Lung (tissue), 12 donors: ENCODE measurements around the gene MRGPRX4. TPM values are rescaled to one million over a fixed set of nuclear protein-coding genes. Genes with fewer than 3 reads are reported as not detected.

Experiments used
- ATAC-seq: fragments of 200-7000 bp; cut with Tn5 transposase; one replicate; pipeline ENCODE4 v1.9.1; 2020; ENCODE audit warnings: moderate number of reproducible peaks; ENCODE audit not compliant: insufficient read depth, low FRiP score
- DNase-seq, 3 donors: peaks; one replicate each; pipeline ENCODE4 v3.0.0-alpha.2; 2013 to 2017
- H3K27ac ChIP-seq, 2 donors: one replicate each; pipeline ENCODE4 v1.5.1; 2013; ENCODE audit warnings: mild to moderate bottlenecking in 2 of 2, moderate library complexity in 2 of 2, control low read depth in 1 of 2, inconsistent platforms in 1 of 2, low read depth in 1 of 2, low read length in 1 of 2
- H3K27me3 ChIP-seq, 3 donors: one replicate each; pipeline ENCODE4 v1.5.1; 2013; ENCODE audit warnings: low read length in 2 of 3; ENCODE audit not compliant: control insufficient read depth in 3 of 3, insufficient read depth in 3 of 3
- H3K36me3 ChIP-seq, 4 donors: one replicate each; pipeline ENCODE4 v1.5.1; 2013; ENCODE audit warnings: low read length in 4 of 4, mild to moderate bottlenecking in 1 of 4, moderate library complexity in 1 of 4; ENCODE audit not compliant: control insufficient read depth in 4 of 4, insufficient read depth in 4 of 4
- H3K4me1 ChIP-seq, 5 donors: one replicate each; pipeline ENCODE4 v1.5.1; 2013; ENCODE audit warnings: low read length in 5 of 5, mild to moderate bottlenecking in 2 of 5, moderate library complexity in 1 of 5; ENCODE audit not compliant: control insufficient read depth in 5 of 5, insufficient read depth in 5 of 5
- H3K4me3 ChIP-seq: one replicate; pipeline ENCODE4 v1.5.1; 2013; ENCODE audit warnings: mild to moderate bottlenecking, control low read depth, moderate library complexity
- H3K9ac ChIP-seq, 2 donors: one replicate each; pipeline ENCODE4 v1.5.1; 2013; ENCODE audit warnings: low read length in 2 of 2, control low read depth in 1 of 2; ENCODE audit not compliant: insufficient read depth in 1 of 2
- H3K9me3 ChIP-seq, 4 donors: one replicate each; pipeline ENCODE4 v1.5.1; 2013; ENCODE audit warnings: low read length in 3 of 4, mild to moderate bottlenecking in 1 of 4, moderate library complexity in 1 of 4; ENCODE audit not compliant: control insufficient read depth in 4 of 4, insufficient read depth in 3 of 4
- CTCF ChIP-seq: IDR thresholded peaks from 2 replicates; pipeline ENCODE4 v1.5.1; 2012; ENCODE audit warnings: mild to moderate bottlenecking; ENCODE audit errors: control extremely low read depth, extremely low read depth
- WGBS, 2 donors: extraction: QIAGEN DNeasy Blood & Tissue Kit; methylation state at CpG; one replicate each; pipeline ENCODE4 v1.1.7; 2013; 5-methylcytosine and 5-hydroxymethylcytosine counted together
- polyA plus RNA-seq, 2 donors: library from polyadenylated mRNA; stranded (reverse); fragments of 200-250 nt; gene quantifications; one replicate each; pipeline ENCODE4 v1.2.1, GENCODE V29; 2013
- total RNA-seq, 2 donors: library from RNA; depleted of rRNA in 1 of 2; stranded (reverse); fragments of >200 nt in 1 of 2; gene quantifications; one replicate each; pipeline ENCODE4 v1.2.1, GENCODE V29; 2014 to 2021
- donor health status: control.
- donor health status: control.
- donor health status: Bipolar disorder and iron deficiency.
- donor health status: healthy.
- donor health status: DM: yes; HTN: yes; CAD: no.

MRGPRX4 gene
- total and polyA plus RNA-seq, 4 donors = not detected

GRCh38 chr11:18137186-18137800, 35.3 kb upstream of the MRGPRX4 start:
- 93 to 94% methylated on average over 29 of the region's 29 CpGs for WGBS, 2 donors
- peaks cover 0 to 3% (median 0%) of the 10 kb centered on the region in 3 donors for H3K27me3 ChIP-seq
- H3K9ac ChIP-seq = no peak overlapping the region
- no peak overlapping the region for H3K27ac ChIP-seq
- TF ChIP-seq CTCF = no peak
- DNase-seq (no peak), ATAC-seq (no peak)
- no peak overlapping the region for H3K4me3 ChIP-seq
- H3K4me1 ChIP-seq = no peaks in the 10 kb centered on the region
- H3K9me3 ChIP-seq = no peaks in the 10 kb centered on the region
- no peaks in the 10 kb centered on the region for H3K36me3 ChIP-seq

GRCh38 chr11:18140145-18140544, 32.5 kb upstream of the MRGPRX4 start:
- H3K36me3 ChIP-seq = no peaks in the 10 kb centered on the region
- no peaks in the 10 kb centered on the region for H3K9me3 ChIP-seq
- H3K27me3 ChIP-seq = no peaks in the 10 kb centered on the region
- no peaks in the 10 kb centered on the region for H3K4me1 ChIP-seq
- no peak overlapping the region for H3K9ac ChIP-seq
- DNase-seq (no peak), ATAC-seq (no peak)
- H3K27ac ChIP-seq = no peak overlapping the region
- WGBS, 2 donors = 72 to 94% methylated on average over 2 of the region's 2 CpGs
- no peak for TF ChIP-seq CTCF
- H3K4me3 ChIP-seq = no peak overlapping the region

GRCh38 chr11:18144243-18144642, 28.4 kb upstream of the MRGPRX4 start:
- Histone ChIP-seq H3K27me3 (no peaks in the 10 kb centered on the region), H3K36me3 (no peaks in the 10 kb centered on the region), H3K4me3 (no peak overlapping the region), H3K27ac (no peak overlapping the region), H3K4me1 (no peaks in the 10 kb centered on the region), H3K9ac (no peak overlapping the region), H3K9me3 (peaks cover 0 to 3% (median 0%) of the 10 kb centered on the region in 4 donors)
- no peak for TF ChIP-seq CTCF
- ATAC-seq = no peak
- 72 to 76% methylated on average over 5 of the region's 5 CpGs for WGBS, 2 donors
- no peak for DNase-seq

GRCh38 chr11:18145025-18145424, 27.6 kb upstream of the MRGPRX4 start:
- ATAC-seq = no peak
- H3K9ac ChIP-seq = no peak overlapping the region
- H3K9me3 ChIP-seq = peaks cover 0 to 3% (median 0%) of the 10 kb centered on the region in 4 donors
- WGBS, 2 donors = 51 to 70% methylated on average over 2 of the region's 2 CpGs
- no peaks in the 10 kb centered on the region for H3K36me3 ChIP-seq
- TF ChIP-seq CTCF = no peak
- no peak overlapping the region for H3K27ac ChIP-seq
- no peak for DNase-seq
- no peaks in the 10 kb centered on the region for H3K4me1 ChIP-seq
- no peak overlapping the region for H3K4me3 ChIP-seq
- H3K27me3 ChIP-seq = peaks cover 0 to 2% (median 0%) of the 10 kb centered on the region in 3 donors
